Adipose tissue (tissue), 3 donors: Measurements from ENCODE around the gene TTLL5. TPM values are rescaled to one million over a fixed set of nuclear protein-coding genes. Genes with fewer than 3 reads are reported as not detected.

ENCODE experiments used
- H3K27ac ChIP-seq: one replicate; pipeline ENCODE4 v1.5.1; 2013; ENCODE audit warnings: low read depth, low read length
- WGBS, 3 donors: extraction: QIAGEN DNeasy Blood & Tissue Kit; methylation state at CpG; one replicate each; pipeline ENCODE4 v1.1.7; 2013; 5-methylcytosine and 5-hydroxymethylcytosine counted together
- polyA plus RNA-seq, 3 donors: library from polyadenylated mRNA; stranded (reverse); fragments of 200-250 nt; gene quantifications; one replicate each; pipeline ENCODE4 v1.2.3, GENCODE V29; 2013
- donor health status: healthy with polysubstance abuse.
- donor health status: Bipolar disorder and iron deficiency.
- donor health status: healthy.

The TTLL5 gene
- 10 to 100 TPM in 1 of 3 donors, 1 to 10 TPM in 2; 6.3 to 12.9 (median 8.9) TPM for polyA plus RNA-seq

DNA sequence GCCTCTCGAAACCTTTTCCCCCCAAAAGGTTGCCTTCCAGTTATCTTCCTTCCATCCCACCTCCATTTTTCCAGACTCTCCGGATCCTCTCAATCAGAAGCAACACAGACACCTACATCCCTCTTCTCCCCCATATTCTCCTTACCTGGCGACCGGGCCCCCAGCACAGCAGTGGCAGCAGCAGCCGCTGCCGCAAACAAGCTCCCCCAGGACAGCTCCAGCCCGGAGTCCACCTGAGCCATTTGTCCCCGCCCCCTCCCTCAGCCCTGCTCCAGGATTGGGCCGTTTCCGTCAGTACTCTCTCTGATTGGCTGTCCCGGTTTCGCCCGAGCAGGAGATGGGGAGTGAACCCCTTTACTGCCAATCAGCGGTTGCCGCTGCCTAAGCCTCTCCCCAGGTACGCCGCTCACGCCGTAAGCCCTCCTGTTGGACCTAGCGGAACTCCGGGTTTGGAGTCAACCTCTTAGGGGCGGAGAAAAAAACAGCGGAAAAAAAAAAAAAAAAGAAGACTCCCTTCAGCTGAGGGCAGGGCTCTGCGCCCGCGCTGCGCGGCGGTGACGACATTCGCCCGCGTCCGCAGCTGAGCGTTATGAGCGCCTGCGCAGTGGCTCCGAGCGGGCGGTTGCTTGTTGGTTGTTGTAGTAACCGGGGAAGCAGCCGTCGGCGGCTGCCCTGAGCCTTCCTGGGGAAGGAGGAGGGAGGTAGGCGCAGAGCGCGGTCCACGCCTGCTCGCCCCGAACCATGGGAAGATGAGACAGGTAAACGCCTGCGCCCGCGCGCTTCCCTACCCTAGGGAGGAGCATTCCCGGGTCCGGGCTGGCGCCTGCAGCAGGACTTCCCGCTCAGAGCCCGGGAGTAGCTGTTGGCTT is at the start of gene TTLL5, which contains the start of gene ERG28:
TTLL5 (plus strand) TSS at position 617 of the 869 bp plus-strand sequence. CDS start 1,904 bp downstream, outside the sequence.
ERG28 (minus strand) TSS at position 247 of the 869 bp plus-strand sequence. CDS start 3,374 bp downstream, outside the sequence.
- 0% methylated on average over 57 to 60 of the region's 60 CpGs for WGBS, 3 donors
- no peak within 1 kb of the TSS for H3K27ac ChIP-seq

DNA sequence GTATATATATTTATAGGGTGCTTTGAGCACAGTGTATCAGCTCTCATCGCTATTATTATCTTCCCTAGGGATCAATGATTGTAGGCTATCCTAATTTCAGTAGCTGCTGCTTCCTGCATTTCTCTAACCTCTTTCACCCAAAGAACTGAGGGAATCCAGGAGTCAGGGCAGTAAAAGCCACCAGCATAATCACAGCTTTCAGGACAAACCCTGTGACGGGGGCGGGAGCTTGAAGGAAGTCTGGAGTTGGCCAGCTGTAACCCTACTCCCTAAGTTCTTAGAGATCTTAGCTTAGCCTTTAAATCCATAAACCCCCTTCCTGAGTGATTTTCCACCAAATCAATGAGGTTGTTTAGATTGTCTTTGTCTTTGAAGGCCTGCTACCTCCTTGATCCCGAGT is 48.9 kb upstream of the TTLL5 start:
- 79 to 87% (median 81%) methylated on average over 4 of the region's 4 CpGs for WGBS, 3 donors
- H3K27ac ChIP-seq = no peak overlapping the region

DNA sequence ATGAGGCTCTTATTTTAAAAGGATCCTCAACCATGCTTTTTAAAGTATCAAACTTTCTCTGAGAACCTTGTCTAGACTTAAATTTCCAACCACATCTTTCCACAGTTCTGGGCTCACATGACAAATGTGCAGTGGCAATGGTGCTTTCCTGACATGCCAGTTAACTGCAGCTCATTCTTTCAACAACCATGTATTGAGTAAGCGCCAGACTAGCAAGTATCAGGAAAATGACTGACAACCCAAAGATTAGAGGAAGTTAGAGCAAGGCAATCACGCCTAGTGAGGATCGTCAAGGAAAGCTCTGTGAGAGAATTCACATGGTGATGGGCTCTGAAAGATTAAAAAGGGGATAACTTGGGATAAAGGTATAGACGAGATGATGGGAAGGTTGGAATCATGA is 46.9 kb upstream of the TTLL5 start:
- 41 to 61% (median 48%) methylated on average over 4 of the region's 4 CpGs for WGBS, 3 donors
- H3K27ac ChIP-seq = no peak overlapping the region

DNA sequence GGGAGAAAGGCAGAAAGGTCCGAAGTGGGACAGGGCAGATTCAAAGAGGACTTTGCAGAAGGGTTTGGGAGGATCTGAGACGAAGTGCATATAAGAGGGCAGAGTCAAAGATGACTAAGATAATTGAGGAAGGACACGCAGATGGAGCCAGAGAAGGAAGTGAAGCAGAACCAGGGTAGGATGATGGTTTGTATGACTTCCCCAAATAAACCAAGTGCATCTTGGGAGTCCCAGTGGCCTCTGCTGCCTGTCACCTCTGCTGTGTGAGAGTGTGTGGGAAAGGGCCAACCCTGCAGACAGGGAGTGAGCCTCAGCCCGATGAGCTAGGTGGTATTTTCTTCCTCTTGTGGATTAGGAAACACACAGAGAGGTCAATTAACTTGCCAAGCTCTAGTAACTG is 45.8 kb upstream of the TTLL5 start:
- 50 to 81% (median 62%) methylated on average over 4 of the region's 4 CpGs for WGBS, 3 donors
- no peak overlapping the region for H3K27ac ChIP-seq

GRCh38 chr14:75619548-75619947 is 41.5 kb upstream of the TTLL5 start:
- H3K27ac ChIP-seq = no peak overlapping the region
- WGBS, 3 donors = 93% methylated on average over 1 of the region's 1 CpG

- WGBS, 3 donors = 95 to 99% (median 97%) methylated on average over 3 of the region's 3 CpGs
- no peak overlapping the region for H3K27ac ChIP-seq
Observed at GRCh38 chr14:75625034-75625433, 36.0 kb upstream of the TTLL5 start.

- H3K27ac ChIP-seq = no peak overlapping the region
Observed at GRCh38 chr14:75626396-75626795, 34.6 kb upstream of the TTLL5 start.

DNA sequence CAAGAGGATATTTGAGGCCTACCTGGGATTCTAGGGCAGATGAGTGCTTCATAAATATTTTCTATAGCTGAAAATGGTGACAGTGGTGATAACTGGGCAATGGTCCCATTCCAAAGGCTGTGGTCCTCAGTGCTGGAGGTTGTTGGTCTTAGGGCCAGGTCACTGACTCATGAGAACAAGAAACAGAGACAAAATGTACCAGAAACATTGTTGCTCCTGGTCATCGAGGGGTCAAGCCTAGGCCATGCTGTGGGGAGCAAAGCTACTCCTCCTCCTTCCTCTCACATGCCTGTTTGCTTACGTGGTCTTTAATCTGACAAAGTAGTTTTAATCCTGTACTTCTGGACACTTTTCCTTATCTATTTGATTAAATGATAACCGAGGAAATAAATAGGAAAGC is 34.2 kb upstream of the TTLL5 start:
- WGBS, 3 donors = 63 to 73% (median 73%) methylated on average over 3 of the region's 3 CpGs

More at GRCh38 chr14:75626396-75626795, 34.6 kb upstream of the TTLL5 start:
- 88 to 95% (median 93%) methylated on average over 3 of the region's 3 CpGs for WGBS, 3 donors

GRCh38 chr14:75627406-75627805 is 33.6 kb upstream of the TTLL5 start:
- H3K27ac ChIP-seq = no peak overlapping the region
- 72 to 85% (median 83%) methylated on average over 4 of the region's 4 CpGs for WGBS, 3 donors

More for the DNA sequence above, 34.2 kb upstream of the TTLL5 start:
- H3K27ac ChIP-seq = no peak overlapping the region

DNA sequence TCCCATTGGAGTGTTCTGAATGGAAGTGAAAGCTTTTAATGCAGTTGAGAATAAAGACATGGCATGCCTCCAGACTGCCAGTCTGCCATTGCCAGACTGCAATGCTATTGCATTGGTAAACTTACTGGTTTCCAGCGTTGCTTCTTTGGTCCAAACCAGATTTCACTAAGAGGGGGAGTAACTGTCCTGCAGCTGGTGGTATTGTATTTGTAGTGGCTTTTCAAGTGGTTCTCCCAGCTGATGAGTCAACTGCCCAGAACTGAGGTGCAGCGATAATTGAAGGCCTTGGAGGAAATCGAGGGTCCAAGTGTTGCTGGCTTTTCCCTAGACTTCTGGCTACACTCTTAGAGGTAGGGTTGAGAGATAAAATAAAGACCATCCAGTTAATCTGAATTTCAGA is 32.2 kb upstream of the TTLL5 start:
- 86 to 94% (median 90%) methylated on average over 3 of the region's 3 CpGs for WGBS, 3 donors
- H3K27ac ChIP-seq = no peak overlapping the region

DNA sequence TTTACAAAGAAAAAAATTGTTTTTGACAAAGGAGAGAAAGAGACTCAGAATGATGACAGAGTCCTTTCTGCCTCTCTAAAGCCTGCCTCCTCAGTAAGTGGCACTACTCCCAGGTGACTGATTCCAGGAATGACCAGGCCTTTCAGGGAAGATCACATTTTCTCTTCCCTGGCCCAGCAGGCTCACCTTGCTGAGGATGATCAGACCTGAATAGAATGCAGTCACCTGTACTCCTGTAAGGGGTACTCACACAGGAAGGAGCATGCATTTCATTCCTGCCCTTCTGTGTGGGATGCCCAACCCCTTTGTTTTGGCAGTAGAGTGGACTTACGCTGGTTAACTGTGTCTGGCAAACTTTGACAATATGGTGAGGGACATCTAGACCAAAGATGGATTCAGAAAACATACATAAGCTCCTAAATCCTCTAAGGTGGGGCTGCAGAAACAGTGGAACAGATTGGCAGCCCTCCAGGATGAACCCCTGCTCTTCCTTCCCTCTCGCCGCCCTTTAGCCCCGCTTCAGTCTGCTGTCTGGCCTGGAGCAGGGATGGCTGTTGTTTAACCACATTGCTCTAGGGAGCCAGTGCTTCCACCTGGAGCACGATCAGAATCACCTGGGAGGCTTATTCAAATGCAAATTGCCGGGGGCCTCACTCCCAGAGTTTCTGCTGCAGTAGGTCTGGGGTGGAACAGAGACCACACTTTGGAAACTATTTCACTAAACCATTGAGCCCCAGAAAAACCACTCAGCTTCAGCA is 30.2 kb upstream of the TTLL5 start:
- H3K27ac ChIP-seq = no peak overlapping the region
- 79 to 89% (median 81%) methylated on average over 6 of the region's 6 CpGs for WGBS, 3 donors

DNA sequence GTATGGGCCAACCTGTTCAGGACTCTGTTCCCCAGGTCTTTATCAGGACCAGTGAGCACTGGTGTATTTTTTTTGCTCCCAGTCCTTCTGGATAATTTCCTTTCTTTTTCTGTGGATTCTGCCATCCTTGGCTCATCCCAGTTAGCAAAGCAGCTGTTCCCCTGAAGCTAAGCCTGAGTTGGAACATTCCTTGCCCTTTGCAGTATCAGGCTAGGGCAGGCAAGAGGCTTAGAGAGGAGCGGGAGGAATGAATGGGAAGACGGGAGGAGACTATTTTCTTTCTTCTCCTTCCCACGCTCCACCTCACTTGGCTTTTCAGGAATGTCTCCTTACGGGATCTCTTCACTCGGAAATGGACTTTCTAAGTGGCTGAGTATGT is 29.6 kb upstream of the TTLL5 start:
- no peak overlapping the region for H3K27ac ChIP-seq
- 67 to 87% (median 78%) methylated on average over 5 of the region's 5 CpGs for WGBS, 3 donors

GRCh38 chr14:75634848-75635247 is 26.2 kb upstream of the TTLL5 start:
- 82 to 92% (median 86%) methylated on average over 5 of the region's 5 CpGs for WGBS, 3 donors

GRCh38 chr14:75636100-75636692 is 24.9 kb upstream of the TTLL5 start:
- H3K27ac ChIP-seq = no peak overlapping the region
- WGBS, 3 donors = 65 to 73% (median 70%) methylated on average over 13 of the region's 13 CpGs

More at GRCh38 chr14:75634848-75635247, 26.2 kb upstream of the TTLL5 start:
- H3K27ac ChIP-seq = no peak overlapping the region

DNA sequence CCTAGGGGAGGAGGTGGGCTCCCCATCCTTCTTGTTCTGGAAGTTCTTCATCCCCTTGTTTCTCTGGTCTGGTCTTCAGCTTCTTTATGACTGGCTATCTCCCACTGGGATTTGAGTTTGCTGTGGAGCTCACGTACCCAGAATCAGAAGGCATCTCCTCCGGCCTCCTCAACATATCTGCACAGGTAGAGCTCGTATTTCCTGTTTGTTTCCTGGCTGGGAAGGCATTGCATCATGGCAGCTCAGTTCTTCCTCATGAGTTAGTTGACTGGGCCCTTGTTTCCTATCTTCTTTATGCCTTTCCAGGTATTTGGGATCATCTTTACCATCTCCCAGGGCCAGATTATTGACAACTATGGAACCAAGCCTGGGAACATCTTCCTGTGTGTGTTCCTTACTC is 20.2 kb upstream of the TTLL5 start:
- H3K27ac ChIP-seq = no peak overlapping the region
- 80 to 90% (median 85%) methylated on average over 3 of the region's 3 CpGs for WGBS, 3 donors

GRCh38 chr14:75643985-75644384 is 17.1 kb upstream of the TTLL5 start:
- H3K27ac ChIP-seq = no peak overlapping the region
- 27 to 68% (median 67%) methylated on average over 4 of the region's 4 CpGs for WGBS, 3 donors

DNA sequence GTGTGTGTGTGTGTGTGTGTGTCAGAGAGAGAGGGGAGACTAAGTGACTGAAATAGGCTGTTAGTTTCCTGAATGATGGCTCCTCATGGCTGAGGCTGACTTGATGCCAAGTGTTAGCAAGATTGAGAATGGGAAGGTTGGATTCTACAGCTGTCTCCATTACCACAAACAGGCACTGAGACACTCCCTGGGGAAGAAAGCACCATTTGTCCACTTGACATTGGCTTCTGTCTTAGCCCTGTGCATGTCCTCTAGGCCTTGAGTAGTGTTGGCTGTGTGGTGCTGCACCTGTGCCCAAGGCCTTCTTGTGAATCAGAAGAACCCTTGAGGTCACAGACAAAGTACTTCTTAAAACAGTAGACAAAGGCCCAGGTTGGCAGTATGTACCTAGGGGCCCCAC is 16.0 kb upstream of the TTLL5 start:
- H3K27ac ChIP-seq = no peak overlapping the region

GRCh38 chr14:75646762-75647161 is 14.3 kb upstream of the TTLL5 start:
- no peak overlapping the region for H3K27ac ChIP-seq
- WGBS, 3 donors = 66 to 89% (median 74%) methylated on average over 6 of the region's 6 CpGs

GRCh38 chr14:75647640-75648039 is 13.4 kb upstream of the TTLL5 start:
- no peak overlapping the region for H3K27ac ChIP-seq
- 77 to 81% (median 80%) methylated on average over 3 of the region's 3 CpGs for WGBS, 3 donors
